Measurements from ENCODE around the gene MYH6.

- TF ChIP-seq CTCF (IDR thresholded peaks at IDR 0.05) (no peak), POLR2A (IDR thresholded peaks at IDR 0.05) (no peak)
These were observed 17.1 kb upstream of the MYH6 start for GRCh38 chr14:23425169-23425568.
